Iris pigment epithelial cell (primary cell): Measurements from ENCODE around the gene BTBD19.
"Not testable (repeated sequence)": the region's sequence is repeated elsewhere in the genome, so short reads cannot be mapped to it uniquely, and the experiment has no call there.

Experiments used
- DNase-seq: peaks from one replicate; pipeline ENCODE4 v3.0.0-alpha.2; 2011; ENCODE audit warnings: low read depth

Gene BTBD19

DNA sequence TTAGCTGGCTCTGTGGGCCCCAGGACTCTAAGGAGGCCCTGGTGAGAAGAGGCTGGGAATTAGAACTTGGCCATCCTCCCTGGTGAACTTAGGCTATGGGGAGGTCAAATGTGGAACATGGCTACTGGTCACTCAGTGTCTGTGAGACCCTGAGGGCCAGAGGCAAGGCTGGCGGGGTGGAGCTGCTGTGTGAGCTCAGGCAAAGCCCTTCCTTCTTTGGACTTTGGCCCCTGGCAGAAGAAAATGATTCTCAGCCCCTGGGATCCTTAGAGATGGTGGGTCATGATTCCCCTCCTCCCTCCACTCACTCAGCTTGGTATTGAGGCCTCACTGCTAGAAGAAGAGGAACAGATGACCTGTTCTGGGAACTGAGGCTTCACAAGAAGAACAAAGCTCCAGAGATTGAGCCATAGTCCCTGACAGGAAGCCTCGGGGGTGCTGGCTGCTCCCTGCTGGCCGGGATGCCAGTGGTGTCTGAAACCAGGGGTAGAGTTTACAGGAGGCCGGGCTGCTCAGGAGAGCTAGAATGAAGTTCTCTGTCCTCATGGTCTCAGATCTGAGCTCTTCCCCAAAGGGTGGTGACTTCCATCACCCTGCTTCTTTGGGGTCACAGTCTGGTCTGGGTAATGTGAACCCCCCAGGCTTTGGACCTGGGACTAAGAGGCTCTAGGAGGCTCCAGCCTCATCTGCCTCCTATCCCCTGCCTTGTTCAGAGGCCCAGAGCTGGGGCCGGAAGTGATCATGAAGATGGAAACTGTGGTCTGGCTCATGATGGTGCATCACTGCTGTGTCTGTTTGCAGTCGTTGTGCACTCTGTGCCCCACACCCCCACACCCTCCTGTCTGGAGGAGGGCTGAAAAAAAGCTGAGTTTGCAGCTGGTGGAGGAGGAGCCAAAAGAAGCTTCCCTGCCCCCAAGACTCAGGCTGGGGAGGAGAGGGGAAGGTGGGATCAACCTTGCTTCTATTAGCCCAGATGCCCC lies 905 bp downstream of the BTBD19 start:
- peak; percentile 82 for DNase-seq

DNA sequence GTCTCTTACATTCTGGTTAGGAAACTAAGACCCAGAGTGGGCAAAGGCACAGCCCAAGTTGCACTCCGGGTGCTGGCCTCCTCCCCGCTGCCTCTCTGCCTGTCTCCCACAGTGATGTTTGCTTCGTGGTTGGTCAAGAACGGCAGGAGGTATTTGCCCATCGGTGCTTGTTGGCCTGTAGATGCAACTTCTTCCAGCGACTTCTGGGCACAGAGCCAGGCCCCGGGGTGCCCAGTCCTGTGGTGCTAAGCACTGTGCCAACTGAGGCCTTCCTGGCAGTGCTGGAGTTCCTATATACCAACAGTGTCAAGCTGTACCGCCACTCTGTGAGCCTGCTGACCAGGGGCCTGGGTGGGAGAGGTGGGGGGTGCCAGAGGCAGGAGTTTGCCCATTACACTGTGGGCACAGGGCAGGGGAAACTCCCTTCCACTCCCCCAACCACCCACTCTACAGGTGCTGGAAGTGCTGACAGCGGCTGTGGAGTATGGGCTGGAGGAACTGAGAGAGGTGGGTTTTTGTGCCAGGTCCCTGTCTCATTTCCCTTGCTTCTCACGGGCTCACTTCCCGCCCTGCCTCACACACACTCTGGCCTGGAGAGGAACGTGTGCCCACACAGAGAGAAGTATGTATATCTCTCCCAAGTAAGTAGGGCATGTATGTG lies 1.9 kb downstream of the BTBD19 start:
- DNase-seq, result peak; percentile 42

- DNase-seq, result not testable (repeated sequence)
These were observed 2.4 kb downstream of the BTBD19 start for GRCh38 chr1:44810762-44811105.

GRCh38 chr1:44811234-44811633 lies 2.9 kb downstream of the BTBD19 start:
- no peak for DNase-seq

DNA sequence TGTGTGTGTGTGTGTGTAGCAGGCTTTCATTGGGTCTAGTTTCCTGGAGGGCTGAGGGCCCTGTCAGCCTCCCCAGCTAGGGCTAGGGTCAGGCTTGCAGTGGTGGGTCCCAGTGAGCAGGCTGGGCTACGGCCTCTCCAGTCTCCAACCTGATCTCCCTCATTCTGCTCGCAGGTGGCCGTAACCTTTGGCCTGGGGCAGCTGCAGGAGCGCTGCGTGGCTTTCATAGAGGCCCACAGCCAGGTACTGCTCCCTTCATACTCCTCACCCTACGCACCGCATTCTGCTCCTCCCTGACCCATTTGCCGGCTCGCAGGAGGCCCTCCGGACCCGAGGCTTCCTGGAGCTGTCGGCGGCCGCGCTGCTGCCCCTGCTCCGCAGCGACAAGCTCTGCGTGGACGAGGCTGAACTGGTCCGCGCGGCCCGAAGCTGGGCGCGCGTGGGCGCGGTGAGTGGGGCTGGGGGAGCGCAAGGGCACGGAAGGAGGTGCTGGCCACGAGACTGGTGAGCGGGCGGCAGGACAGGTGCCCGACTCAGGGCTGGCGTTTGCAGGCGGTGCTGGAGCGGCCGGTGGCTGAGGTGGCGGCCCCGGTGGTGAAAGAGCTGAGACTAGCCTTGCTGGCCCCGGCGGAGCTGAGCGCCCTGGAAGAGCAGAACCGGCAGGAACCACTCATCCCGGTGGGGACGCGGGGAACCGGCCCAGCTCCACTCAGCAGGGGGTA lies 4.7 kb downstream of the BTBD19 start:
- DNase-seq, result no peak

DNA sequence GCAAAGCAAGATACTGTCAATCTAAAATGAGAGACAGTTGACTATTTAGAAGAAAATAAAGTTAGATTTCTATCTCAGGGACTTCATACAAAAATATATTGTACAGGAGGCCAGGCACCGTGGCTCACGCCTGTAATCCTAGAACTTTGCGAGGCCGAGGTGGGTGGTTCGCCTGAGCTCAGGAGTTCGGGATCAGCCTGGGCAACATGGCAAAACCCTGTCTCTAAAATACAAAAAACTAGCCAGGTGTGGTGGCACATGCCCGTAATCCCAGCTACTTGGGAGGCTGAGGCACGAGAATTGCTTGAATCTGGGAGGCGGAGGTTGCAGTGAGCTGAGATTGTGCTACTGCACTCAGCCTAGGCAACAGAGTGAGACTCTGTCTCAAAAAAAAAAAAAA lies 7.6 kb downstream of the BTBD19 start:
- DNase-seq, result not testable (repeated sequence)

DNA sequence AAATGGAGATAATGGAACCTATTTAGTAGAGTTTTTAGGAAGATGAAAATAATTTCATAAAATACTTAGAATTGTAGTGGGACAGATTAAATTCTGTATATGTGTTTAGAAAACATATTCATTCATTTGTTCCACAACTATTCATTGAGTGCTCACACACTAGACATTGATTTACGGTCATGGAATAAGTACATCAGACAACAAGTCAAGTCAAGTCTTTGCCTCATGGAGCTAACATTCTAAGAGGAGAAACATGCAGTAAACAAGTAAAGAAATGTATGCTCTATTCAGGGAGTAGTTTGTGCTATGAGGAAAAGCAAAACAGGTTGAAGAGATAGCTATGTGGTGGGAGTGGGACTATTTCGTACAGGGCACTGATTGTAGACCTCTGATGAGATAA lies 9.0 kb downstream of the BTBD19 start:
- DNase-seq, result no peak

GRCh38 chr1:44817771-44818495 lies 9.6 kb downstream of the BTBD19 start:
- no peak for DNase-seq

DNA sequence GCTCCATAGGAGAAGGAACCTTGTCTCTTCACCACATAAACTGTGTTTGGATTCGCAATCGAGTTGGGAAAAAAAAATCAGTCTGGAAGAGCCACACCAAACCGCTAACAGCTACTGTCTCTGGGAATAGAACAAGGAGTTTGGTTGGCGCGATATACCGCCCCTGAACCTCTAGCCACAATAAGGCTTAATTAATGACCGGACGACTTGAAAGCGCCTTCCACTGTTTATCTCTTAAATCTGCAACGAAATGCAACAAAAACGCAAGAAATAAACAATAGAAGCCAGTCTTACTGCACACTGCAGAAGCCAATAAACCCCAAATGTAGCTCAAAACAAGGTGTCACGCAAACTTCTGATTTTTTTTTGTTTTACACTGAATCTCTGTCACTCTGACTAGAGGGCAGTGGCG lies 10.9 kb downstream of the BTBD19 start:
- DNase-seq, result no peak

GRCh38 chr1:44819608-44820327 lies 11.4 kb downstream of the BTBD19 start:
- DNase-seq, result peak; percentile 93

GRCh38 chr1:44820328-44821239 lies 12.3 kb downstream of the BTBD19 start:
- no peak for DNase-seq

DNA sequence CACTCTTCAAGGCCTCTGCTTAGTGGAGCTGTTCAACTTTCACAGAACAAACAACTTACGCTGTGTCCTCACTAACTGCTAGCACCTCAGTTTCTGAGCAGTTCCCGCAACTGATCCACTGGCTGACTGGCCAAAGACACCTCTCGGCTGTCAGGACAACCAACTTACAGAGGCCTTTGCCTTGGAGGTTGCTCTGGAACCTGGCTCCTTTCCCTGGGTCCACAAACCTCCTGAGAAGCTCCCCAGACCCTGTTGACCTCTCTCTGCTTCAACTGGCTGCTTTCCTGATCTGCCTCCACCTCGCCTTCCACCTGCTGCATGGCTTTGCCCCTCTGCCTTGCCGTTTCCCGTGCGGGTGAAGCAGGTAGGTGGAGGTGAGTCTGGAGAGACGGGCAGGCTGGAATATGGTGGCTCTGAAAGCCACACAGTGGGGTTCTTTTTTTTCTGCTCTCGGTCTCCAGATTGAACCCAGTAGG lies 13.0 kb downstream of the BTBD19 start:
- no peak for DNase-seq

DNA sequence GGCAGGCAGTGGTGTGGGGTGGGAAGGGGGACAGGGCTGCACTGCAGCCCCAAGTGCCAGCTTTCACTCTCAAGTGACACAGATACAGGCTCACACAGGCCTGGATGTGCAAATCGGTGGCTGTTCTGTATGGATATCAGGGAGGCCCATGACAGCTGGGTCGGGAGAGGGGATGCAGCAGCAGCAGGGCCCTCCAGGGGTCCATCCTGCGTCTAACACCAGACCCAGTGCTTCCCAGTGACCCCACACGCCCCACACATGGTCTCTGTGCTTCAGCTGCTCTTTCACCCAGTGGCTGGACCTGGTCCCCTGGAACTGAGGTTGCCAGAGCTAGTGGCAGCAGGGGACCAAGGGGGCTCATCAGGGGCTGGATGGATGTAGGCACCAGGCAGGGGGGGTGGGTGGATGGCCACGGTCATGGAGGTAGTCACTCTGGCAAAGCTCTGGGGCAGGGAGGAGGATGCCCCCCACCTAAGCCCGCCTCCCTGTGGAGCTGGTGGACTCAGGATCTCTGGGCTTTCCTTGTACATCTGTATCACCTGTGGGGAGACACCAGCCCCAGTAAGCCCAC lies 13.9 kb downstream of the BTBD19 start:
- DNase-seq, result no peak

GRCh38 chr1:44822981-44823451 lies 14.7 kb downstream of the BTBD19 start:
- DNase-seq, result no peak

GRCh38 chr1:44824392-44824791 lies 16.1 kb downstream of the BTBD19 start:
- DNase-seq, result not testable (repeated sequence)

DNA sequence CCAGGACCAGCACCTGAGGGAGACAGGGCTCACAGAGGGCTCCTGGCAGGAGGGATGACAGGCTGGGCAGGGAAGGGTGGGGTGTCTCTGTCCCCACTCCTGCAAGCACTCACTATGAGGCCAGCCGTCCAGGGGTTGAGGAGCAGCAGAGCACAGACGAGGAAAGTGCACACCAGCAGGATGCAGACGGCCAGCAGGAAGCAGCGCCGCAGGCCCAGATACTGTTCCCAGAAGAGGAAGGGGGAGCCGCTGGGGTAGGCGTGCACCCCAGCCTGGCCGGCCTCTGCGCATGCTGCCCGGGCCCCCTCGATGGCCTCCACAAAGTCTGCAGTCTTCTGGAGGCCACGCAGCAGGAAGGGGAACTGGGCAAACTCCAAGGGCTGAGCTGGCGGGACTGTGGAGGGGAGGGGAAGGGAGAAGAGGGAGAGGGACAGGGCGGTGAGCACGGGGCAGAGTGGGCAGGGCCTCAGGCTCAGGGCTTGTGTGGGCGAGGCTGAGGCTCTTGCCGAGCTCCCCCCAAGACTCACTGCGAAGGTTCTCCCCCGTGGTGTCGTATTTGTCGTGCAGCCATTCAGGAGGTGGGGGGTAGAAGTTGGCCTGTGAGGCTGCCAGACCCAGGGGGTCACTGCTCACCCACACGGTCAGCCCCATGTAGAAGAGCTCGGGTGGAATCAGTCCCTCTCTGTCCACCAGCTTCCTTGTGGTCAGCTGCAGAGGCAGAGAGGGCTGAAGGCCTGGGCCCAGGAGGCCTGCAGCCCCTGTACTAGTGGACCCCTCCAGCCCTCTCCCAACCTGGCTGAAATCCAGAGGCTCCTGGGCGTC lies 18.3 kb downstream of the BTBD19 start:
- no peak for DNase-seq

GRCh38 chr1:44827197-44828002 lies 19.1 kb downstream of the BTBD19 start:
- DNase-seq, result no peak
